Activated CD4-positive, alpha-beta T cell treated with anti-CD3 and anti-CD28 coated beads, Interleukin-2, amount 50 U/mL, for 1 hour (primary cell): Measurements from ENCODE around the gene OR2T6.
"Not testable (repeated sequence)": the region's sequence is repeated elsewhere in the genome, so short reads cannot be mapped to it uniquely, and the experiment has no call there.

Experiments
- DNase-seq: peaks from one replicate; pipeline ENCODE4 v3.0.0-alpha.2; 2020

OR2T6 gene

DNA sequence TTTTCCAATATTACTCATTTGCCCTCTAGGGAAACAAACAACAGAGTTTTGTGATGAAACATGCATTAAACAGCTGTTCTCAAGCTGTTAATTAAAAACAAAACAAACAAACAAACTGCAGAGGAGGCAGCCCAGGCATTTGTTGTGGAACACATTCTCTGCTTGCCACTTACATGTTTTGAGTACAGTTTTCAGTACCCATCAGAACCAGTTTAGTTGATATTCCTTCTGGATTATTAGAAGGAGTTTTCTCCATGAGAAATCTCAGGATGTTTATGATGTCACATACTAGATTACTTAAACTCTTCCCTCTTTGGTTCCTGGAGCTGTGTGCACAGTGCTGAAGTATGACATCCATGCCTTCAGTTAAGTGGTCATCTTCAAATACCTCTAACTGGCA lies at the start of gene OR2T6:
OR2T6 (plus strand) TSS at position 301 of the 400 bp plus-strand sequence. CDS start 11,863 bp downstream, outside the sequence.
- no peak for DNase-seq

- DNase-seq, result no peak
These were observed 32.1 kb upstream of the OR2T6 start for GRCh38 chr1:248343451-248343850.

GRCh38 chr1:248348475-248348874 lies 27.1 kb upstream of the OR2T6 start, which contains the start of gene OR14C36:
Gene OR14C36 (plus strand): TSS chr1:248348775. CDS start chr1:248348775, 0 bp downstream.
- DNase-seq, result no peak

- no peak for DNase-seq
These were observed 16.1 kb upstream of the OR2T6 start for GRCh38 chr1:248359415-248359814.

GRCh38 chr1:248361121-248361715 lies 14.3 kb upstream of the OR2T6 start, which contains the start of gene OR2T4:
Gene OR2T4 (plus strand): TSS chr1:248361665. CDS start chr1:248361665, 0 bp downstream.
- DNase-seq, result no peak

- no peak for DNase-seq
These were observed 8.9 kb upstream of the OR2T6 start for GRCh38 chr1:248366609-248367008.

GRCh38 chr1:248372394-248372793 lies 3.2 kb upstream of the OR2T6 start:
- no peak for DNase-seq

GRCh38 chr1:248373761-248374160 lies 1.8 kb upstream of the OR2T6 start:
- no peak for DNase-seq

GRCh38 chr1:248376916-248377315 lies 1.4 kb downstream of the OR2T6 start:
- DNase-seq, result no peak

DNA sequence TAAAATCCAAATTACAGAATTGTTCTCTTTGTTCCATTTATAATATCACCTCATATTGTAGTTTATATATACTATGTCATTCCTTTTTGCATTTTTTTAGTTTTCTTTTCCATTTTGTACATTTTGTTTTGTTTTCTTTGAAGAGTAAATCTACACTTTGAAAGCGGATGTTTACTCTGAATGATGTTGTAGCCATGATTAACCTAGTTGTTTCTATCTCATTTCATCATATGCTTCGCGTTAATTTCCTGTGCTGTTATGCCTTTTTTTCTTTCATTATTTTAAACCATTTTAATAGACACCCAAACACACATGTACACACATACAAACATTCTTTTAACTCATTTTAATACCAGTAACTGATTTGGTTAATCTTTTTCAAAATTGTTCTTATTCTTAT lies 5.3 kb downstream of the OR2T6 start:
- DNase-seq, result no peak

- no peak for DNase-seq
These were observed 12.9 kb downstream of the OR2T6 start for GRCh38 chr1:248388426-248388825.

DNA sequence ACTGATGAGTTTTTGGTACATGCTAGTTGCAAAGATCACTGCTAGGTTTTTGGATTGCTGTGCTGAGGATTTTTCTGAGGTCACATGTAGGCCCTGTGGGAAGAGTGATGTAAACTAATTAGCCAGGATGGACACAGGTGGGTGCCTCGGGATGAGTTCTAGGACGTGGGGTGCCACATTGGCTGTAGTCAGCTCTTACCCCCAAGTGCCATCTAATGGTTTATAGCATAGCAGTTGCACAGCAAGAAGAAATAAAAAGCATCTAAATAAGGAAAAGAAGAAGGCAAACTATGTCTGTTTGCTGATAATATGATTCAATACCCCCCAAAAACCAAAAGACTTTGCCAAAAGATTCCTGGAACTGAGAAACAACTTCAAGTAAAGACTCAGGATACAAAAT lies 17.5 kb downstream of the OR2T6 start:
- DNase-seq, result no peak

DNA sequence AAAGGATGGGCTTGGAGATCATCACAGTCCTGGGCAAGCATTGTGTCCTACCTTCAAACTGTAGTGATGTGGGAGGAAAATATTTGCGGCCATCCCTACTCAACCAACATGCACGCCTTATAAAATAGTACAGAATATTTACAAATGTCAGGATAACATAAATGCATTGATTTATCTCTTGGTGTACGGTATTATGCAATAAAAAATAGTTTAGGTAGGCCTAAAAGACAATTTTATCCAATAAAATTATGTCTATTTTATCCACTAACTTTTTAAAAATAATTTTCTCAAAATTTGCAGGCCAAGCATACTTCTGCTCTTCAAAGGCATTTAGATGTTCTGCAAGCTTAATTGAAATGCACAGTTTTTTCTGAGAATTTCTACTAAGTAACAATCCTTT lies 27.2 kb downstream of the OR2T6 start, which contains the start of gene OR2T1:
OR2T1 (plus strand) TSS at position 301 of the 400 bp plus-strand sequence. CDS start 3,100 bp downstream, outside the sequence.
- DNase-seq, result no peak

DNA sequence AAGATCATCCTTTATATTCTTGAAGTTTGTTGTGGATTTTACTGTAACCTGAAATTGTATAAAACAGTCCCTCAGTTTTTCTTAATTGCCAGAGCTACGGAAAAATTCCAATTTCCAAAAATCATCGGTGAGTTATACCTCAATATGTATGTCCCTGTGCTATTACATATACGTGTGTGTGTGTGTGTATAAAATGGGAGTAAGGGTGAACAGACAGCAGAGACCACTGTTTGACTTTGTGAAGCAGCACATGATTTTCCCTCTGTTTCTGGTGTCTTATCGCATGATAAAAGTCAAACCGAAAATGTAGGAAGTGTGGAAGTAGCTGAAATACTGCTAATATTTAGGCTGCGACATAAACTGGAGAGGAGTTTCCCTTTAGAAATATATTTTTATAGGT lies 28.5 kb downstream of the OR2T6 start:
- no peak for DNase-seq

DNA sequence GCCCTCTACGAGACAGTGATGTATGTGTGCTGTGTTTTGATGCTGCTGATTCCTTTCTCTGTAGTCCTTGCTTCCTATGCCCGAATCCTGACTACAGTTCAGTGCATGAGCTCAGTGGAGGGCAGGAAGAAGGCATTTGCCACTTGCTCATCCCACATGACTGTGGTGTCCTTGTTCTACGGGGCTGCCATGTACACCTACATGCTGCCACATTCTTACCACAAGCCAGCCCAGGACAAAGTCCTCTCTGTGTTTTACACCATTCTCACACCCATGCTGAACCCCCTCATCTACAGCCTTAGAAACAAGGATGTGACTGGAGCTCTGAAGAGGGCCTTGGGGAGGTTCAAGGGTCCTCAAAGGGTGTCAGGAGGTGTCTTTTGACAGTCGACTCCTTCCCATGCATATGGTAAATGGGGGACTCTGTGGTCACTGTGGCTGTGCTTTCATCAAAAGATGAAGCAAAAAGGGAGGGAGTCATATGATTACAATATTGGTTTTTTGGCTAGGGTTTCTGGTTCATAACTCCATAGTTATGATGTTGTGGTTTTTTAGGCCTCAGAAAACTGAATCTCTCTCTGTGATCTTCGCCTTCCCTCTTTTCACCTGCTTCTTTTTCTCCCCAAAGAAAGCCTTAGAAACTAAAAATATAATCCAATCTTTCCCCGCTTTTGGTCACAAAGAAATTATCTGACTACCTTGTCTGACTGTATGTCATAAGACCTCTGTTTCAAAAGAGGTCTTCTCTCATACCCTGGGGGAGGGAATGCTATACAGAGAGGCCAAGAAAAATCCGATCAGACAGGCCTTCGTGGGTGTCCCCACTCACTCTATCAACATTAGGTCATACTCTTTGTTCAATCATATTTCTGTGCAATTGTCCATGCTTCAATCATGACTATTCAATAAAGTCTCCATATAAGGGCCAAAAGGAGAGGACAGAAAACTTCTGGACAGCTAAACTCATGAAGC lies 31.5 kb downstream of the OR2T6 start:
- DNase-seq, result no peak

- DNase-seq, result no peak
These were observed 40.7 kb downstream of the OR2T6 start for GRCh38 chr1:248416226-248416625.

DNA sequence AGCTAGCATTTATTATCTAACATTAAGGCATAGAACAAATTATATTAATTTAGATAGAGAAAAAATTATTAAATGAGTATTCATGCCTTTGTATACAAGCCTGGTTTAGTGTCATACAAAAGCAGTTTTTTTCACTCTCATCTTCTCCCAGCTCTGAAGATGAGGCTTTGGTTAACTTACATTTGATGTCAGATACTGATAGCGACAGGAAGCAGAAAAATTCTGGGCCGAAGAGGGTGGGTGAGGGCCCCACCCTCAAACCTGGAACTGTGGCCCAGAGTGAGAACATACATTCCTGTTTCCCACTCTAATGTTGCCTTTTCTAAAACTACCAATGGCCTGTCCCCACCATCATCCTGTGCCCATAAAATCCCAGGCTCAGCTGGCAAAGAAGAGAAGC lies 42.3 kb downstream of the OR2T6 start:
- no peak for DNase-seq

DNA sequence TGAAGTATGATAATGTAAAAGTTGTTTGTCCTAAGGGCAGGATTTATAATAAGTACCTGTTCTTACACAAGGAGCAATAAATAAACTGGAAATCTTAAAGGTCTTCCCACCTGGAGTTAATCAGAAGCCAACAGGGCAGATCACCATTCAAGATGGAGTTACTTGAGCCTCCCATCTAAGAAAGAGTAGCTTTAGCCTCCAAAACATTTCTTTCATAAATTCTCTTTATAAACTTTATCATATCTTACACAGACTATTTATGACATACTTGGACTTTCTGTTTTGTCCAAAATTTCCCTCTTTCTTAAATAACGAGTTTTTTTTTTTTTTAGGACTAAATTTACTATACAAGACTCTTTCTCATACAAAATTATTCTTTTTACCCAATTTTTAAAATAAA lies 45.8 kb downstream of the OR2T6 start:
- DNase-seq, result no peak

- DNase-seq, result not testable (repeated sequence)
These were observed 52.1 kb downstream of the OR2T6 start for GRCh38 chr1:248427526-248428191.

- DNase-seq, result not testable (repeated sequence)
These were observed 52.6 kb downstream of the OR2T6 start for GRCh38 chr1:248428192-248428533.

GRCh38 chr1:248431683-248432082 lies 56.1 kb downstream of the OR2T6 start:
- DNase-seq, result not testable (repeated sequence)

- DNase-seq, result not testable (repeated sequence)
These were observed 56.7 kb downstream of the OR2T6 start for GRCh38 chr1:248432201-248432600.

GRCh38 chr1:248433811-248434415 lies 58.4 kb downstream of the OR2T6 start:
- DNase-seq, result not testable (repeated sequence)
